Posterior vena cava (tissue), 2 donors: ENCODE results near the gene PSD2. TPM values are rescaled to one million over a fixed set of nuclear protein-coding genes. Genes with fewer than 3 reads are reported as not detected.

Experiments used
- DNase-seq: peaks from one replicate; pipeline ENCODE4 v3.0.0-alpha.2; 2020; ENCODE audit warnings: low spot score
- intact Hi-C, 2 donors: fragments of 100-400 bp; cut with DNase I; formaldehyde crosslinking; loops; one replicate each; pipeline versions ENCODE4 v1.14.1 to v1.14.2; 2022 to 2023
- total RNA-seq, 2 donors: library from RNA; stranded (reverse); fragmentation: NEBNext Ultra II Directional; extraction: Animal tissue kit (Norgen Biotek cat#: 25700); gene quantifications; one replicate each; pipeline ENCODE4 v1.2.1, GENCODE V29; 2021
- donor health status: DM: yes; HTN: yes; CAD: no.
- donor health status: DM: yes; HTN: yes; CAD: no.

The PSD2 gene
- total RNA-seq, 2 donors from 2014 or later, result 0.14 TPM

GRCh38 chr5:139822553-139823425 lies 27.2 kb downstream of the PSD2 start:
- intact Hi-C loops, result no loop called here
- peak; percentile 68 for DNase-seq

GRCh38 chr5:139823757-139824355 lies 28.2 kb downstream of the PSD2 start:
- peak; percentile 44 for DNase-seq
- intact Hi-C loops, result no loop called here

- intact Hi-C loops, result no loop called here
- peak; percentile 12 for DNase-seq
Measured at GRCh38 chr5:139825690-139826089, 30.1 kb downstream of the PSD2 start.

- intact Hi-C loops, result no loop called here
- peak; percentile 38 for DNase-seq
Measured at GRCh38 chr5:139828207-139828895, 32.7 kb downstream of the PSD2 start.

GRCh38 chr5:139829471-139829870 lies 33.9 kb downstream of the PSD2 start:
- intact Hi-C loops, result no loop called here
- no peak for DNase-seq

GRCh38 chr5:139831624-139832023 lies 36.0 kb downstream of the PSD2 start:
- intact Hi-C loops, result no loop called here

GRCh38 chr5:139833525-139833924 lies 37.9 kb downstream of the PSD2 start:
- no peak for DNase-seq

More at GRCh38 chr5:139831624-139832023, 36.0 kb downstream of the PSD2 start:
- no peak for DNase-seq

GRCh38 chr5:139835656-139836055 lies 40.0 kb downstream of the PSD2 start:
- intact Hi-C loops, result no loop called here
- DNase-seq, result no peak

More at GRCh38 chr5:139833525-139833924, 37.9 kb downstream of the PSD2 start:
- intact Hi-C loops, result no loop called here

- peak; percentile 67 for DNase-seq
- intact Hi-C loops, result no loop called here
Measured at GRCh38 chr5:139836469-139837208, 41.0 kb downstream of the PSD2 start.

GRCh38 chr5:139837711-139838380 lies 42.2 kb downstream of the PSD2 start:
- intact Hi-C loops, result no loop called here
- DNase-seq, result peak; percentile 67

GRCh38 chr5:139838381-139839197 lies 43.0 kb downstream of the PSD2 start:
- intact Hi-C loops, result no loop called here
- DNase-seq, result peak; percentile 69

GRCh38 chr5:139839232-139839815 lies 43.7 kb downstream of the PSD2 start:
- DNase-seq, result peak; percentile 67

GRCh38 chr5:139839918-139840317 lies 44.3 kb downstream of the PSD2 start:
- intact Hi-C loops, result no loop called here

More at GRCh38 chr5:139839232-139839815, 43.7 kb downstream of the PSD2 start:
- intact Hi-C loops, result no loop called here

GRCh38 chr5:139841549-139841948 lies 45.9 kb downstream of the PSD2 start:
- DNase-seq, result no peak
- intact Hi-C loops, result no loop called here

More at GRCh38 chr5:139839918-139840317, 44.3 kb downstream of the PSD2 start:
- DNase-seq, result peak; percentile 62

- intact Hi-C loops, result no loop called here
- DNase-seq, result peak; percentile 76
Measured at GRCh38 chr5:139842321-139842720, 46.7 kb downstream of the PSD2 start.

- peak; percentile 25 for DNase-seq
- intact Hi-C loops, result loop anchor here in 1 of 2 donors (1.0 kb wide), 1 partner anchor 41 kb away; no protein-coding TSS in a partner anchor
Measured at GRCh38 chr5:139843991-139844390, 48.4 kb downstream of the PSD2 start.

- intact Hi-C loops, result loop anchor here in 1 of 2 donors (5.0 kb wide), 1 partner anchor 57 kb away; no protein-coding TSS in a partner anchor
- peak; percentile 91 for DNase-seq
Measured at GRCh38 chr5:139844472-139845145, 49.0 kb downstream of the PSD2 start.
